DOHH2 (cell line): ENCODE results near the gene EHD3.
A peak's percentile ranks its signal among the peaks of the same experiment; 100 is the strongest.

Source experiments
- H3F3A ChIP-seq: fragments of 200-600 bp; sonication (generic), shearing (Covaris generic); 2 replicates; pipeline ENCODE4 v1.6.0; 2016; ENCODE audit warnings: antibody characterized with exemption, mild to moderate bottlenecking; ENCODE audit not compliant: control insufficient read depth, insufficient read depth
- H3K27ac ChIP-seq: fragments of 200-600 bp; sonication (generic); 2 replicates; pipeline ENCODE4 v1.5.1; 2014; ENCODE audit warnings: low read depth, mild to moderate bottlenecking, low read length, moderate library complexity
- H3K27me3 ChIP-seq: fragments of 200-600 bp; sonication (generic); 2 replicates; pipeline ENCODE4 v1.6.1; 2014; ENCODE audit warnings: mild to moderate bottlenecking, low read length, mixed read lengths; ENCODE audit not compliant: control insufficient read depth
- H3K36me3 ChIP-seq: fragments of 200-600 bp; sonication (generic); 2 replicates; pipeline ENCODE4 v1.6.1; 2014; ENCODE audit warnings: mild to moderate bottlenecking, low read length, moderate library complexity, mixed read lengths; ENCODE audit not compliant: control insufficient read depth
- H3K4me1 ChIP-seq: fragments of 200-600 bp; sonication (generic); 2 replicates; pipeline ENCODE4 v1.6.1; 2014; ENCODE audit warnings: mild to moderate bottlenecking, low read length, mixed read lengths; ENCODE audit not compliant: control insufficient read depth
- H3K4me2 ChIP-seq: fragments of 200-600 bp; sonication (generic); 2 replicates; pipeline ENCODE4 v1.6.0; 2014; ENCODE audit warnings: mild to moderate bottlenecking, low read length, moderate library complexity
- H3K4me3 ChIP-seq: fragments of 200-600 bp; sonication (generic); 2 replicates; pipeline ENCODE4 v1.5.1; 2014; ENCODE audit warnings: mild to moderate bottlenecking, low read length, mixed read lengths
- H3K79me2 ChIP-seq: fragments of 200-600 bp; sonication (generic); 2 replicates; pipeline ENCODE4 v1.6.1; 2014; ENCODE audit warnings: mild to moderate bottlenecking, low read length, mixed read lengths; ENCODE audit not compliant: control insufficient read depth
- H3K9me2 ChIP-seq: fragments of 200-600 bp; sonication (generic); replicated peaks from 2 replicates; pipeline ENCODE4 v1.6.1; 2014; ENCODE audit warnings: mild to moderate bottlenecking, low read length, mixed read lengths; ENCODE audit not compliant: control insufficient read depth
- H3K9me3 ChIP-seq: fragments of 200-600 bp; sonication (generic); 2 replicates; pipeline ENCODE4 v1.6.1; 2014; ENCODE audit warnings: antibody characterized with exemption, low read length, mixed read lengths; ENCODE audit not compliant: control insufficient read depth, insufficient read depth
- H4K20me1 ChIP-seq: fragments of 200-600 bp; sonication (generic); 2 replicates; pipeline ENCODE4 v1.6.0; 2014; ENCODE audit warnings: low read depth, mild to moderate bottlenecking, antibody characterized with exemption, low read length, moderate library complexity; ENCODE audit not compliant: control insufficient read depth, insufficient read depth
- EZH2phosphoT487 ChIP-seq: fragments of 200-600 bp; sonication (generic); IDR thresholded peaks from 2 replicates; pipeline ENCODE4 v1.6.1; 2017; ENCODE audit warnings: borderline replicate concordance, mild to moderate bottlenecking, antibody characterized with exemption, low read length, moderate library complexity, mixed read lengths
- TF ChIP-seq, protein P1 (sequence below): fragments of 200-600 bp; sonication (generic); IDR thresholded peaks from one replicate; pipeline ENCODE4 v1.5.1; 2014; ENCODE audit warnings: antibody characterized with exemption, mild to moderate bottlenecking, low read depth, low read length; ENCODE audit not compliant: poor library complexity, severe bottlenecking

The EHD3 gene

DNA sequence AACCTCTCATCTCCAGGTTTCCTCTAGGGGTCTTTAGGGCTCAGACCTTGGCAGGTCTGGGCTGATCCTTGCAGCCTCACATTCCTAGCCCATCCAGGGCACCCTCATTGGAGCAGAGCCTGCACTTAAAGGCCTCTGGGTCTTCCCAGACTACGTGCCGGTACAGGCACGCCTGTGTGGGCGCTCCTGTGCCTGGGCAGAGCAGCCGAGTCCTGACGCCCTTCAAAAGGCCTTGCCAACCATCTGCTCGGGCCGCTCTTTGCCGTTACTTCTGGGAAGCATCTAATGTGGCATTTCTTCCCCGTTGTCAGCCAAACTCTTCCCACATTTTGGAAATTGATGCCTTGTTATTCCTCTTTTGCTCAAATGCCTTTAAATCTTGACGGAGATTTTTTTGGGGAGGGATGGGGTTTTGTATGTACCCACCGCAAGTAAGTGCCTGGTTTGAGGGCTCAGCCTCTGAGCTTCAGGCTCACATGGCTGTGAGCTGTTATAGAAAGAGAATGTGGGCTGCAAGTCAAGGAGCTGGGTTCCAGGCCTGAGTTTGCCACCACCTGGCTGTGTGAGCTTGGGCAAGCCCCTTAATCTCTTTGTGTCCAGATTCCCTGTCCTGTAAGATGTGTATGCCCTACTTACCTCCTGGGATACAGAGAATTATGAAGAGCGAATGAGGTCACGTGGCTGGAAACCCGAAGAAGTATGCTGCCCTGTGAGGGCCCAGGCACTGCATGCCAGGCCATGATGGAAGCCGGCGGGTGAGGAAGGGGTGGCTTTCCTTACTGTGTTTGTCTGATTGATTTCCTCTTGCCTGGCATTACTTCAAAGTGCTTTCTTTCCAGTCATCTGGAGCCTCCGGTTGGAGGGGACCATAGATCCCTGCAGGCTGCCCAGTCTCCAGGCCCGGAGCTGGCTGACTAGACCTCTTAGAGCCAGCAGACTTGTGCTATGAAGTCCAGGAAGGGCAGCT, 20.6 kb downstream of the EHD3 start:
- H3K36me3 ChIP-seq = peaks cover 4% of the 10 kb centered on the region; the same call in 1 of the 2 replicates
- no peak overlapping the region for H3K4me2 ChIP-seq
- H3F3A ChIP-seq = no peaks in the 10 kb centered on the region
- no peaks in the 10 kb centered on the region for H3K9me2 ChIP-seq
- no peaks in the 10 kb centered on the region for H3K79me2 ChIP-seq
- 0 out of 2 replicates have a peak, but pooled peaks cover 3% of the 10 kb centered on the region for H3K27me3 ChIP-seq
- no peaks in the 10 kb centered on the region for H3K9me3 ChIP-seq
- H4K20me1 ChIP-seq = no peaks in the 10 kb centered on the region
- H3K4me1 ChIP-seq = peaks cover 43% of the 10 kb centered on the region
- TF ChIP-seq, protein P1, sequence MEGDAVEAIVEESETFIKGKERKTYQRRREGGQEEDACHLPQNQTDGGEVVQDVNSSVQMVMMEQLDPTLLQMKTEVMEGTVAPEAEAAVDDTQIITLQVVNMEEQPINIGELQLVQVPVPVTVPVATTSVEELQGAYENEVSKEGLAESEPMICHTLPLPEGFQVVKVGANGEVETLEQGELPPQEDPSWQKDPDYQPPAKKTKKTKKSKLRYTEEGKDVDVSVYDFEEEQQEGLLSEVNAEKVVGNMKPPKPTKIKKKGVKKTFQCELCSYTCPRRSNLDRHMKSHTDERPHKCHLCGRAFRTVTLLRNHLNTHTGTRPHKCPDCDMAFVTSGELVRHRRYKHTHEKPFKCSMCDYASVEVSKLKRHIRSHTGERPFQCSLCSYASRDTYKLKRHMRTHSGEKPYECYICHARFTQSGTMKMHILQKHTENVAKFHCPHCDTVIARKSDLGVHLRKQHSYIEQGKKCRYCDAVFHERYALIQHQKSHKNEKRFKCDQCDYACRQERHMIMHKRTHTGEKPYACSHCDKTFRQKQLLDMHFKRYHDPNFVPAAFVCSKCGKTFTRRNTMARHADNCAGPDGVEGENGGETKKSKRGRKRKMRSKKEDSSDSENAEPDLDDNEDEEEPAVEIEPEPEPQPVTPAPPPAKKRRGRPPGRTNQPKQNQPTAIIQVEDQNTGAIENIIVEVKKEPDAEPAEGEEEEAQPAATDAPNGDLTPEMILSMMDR = no peak
- TF ChIP-seq EZH2phosphoT487 = no peak
- no peak overlapping the region for H3K4me3 ChIP-seq
- no peak overlapping the region for H3K27ac ChIP-seq

DNA sequence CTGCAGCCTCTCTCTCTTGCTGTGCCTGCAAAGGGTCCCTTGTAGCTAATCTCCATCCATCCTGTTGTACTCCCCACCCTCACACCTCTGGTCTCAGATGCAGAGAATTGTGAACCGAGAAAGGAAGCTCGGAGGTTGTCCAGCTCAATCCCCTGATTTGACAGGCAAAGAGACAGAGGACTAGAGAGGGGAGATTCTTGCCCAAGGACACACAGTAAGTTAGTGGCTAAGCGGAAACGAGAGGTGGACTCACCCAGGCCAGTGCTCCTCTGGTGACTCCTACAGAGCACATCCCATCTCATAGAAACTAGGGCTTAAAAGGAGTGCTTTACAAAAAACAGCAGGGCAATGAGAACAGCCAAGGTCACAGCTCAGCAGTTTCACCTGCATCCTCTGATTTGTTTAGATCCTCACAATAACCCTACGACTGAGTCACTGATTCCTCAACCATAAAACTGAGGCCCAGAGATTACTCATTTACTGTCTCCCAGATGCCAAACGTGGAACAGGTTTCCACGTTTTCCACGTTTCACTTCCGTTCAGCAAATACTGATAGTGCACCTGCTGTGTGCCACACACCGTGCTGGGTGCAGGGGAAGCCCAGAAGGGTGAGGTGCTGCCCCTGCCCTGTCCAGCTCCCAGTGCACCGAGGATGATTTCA, 22.1 kb downstream of the EHD3 start:
- no peak for TF ChIP-seq EZH2phosphoT487
- TF ChIP-seq, protein P1 = no peak
- Histone ChIP-seq H3K36me3 (peaks cover 4% of the 10 kb centered on the region; the same call in 1 of the 2 replicates), H3K27ac (no peak overlapping the region; the same call in 1 of the 2 replicates)

DNA sequence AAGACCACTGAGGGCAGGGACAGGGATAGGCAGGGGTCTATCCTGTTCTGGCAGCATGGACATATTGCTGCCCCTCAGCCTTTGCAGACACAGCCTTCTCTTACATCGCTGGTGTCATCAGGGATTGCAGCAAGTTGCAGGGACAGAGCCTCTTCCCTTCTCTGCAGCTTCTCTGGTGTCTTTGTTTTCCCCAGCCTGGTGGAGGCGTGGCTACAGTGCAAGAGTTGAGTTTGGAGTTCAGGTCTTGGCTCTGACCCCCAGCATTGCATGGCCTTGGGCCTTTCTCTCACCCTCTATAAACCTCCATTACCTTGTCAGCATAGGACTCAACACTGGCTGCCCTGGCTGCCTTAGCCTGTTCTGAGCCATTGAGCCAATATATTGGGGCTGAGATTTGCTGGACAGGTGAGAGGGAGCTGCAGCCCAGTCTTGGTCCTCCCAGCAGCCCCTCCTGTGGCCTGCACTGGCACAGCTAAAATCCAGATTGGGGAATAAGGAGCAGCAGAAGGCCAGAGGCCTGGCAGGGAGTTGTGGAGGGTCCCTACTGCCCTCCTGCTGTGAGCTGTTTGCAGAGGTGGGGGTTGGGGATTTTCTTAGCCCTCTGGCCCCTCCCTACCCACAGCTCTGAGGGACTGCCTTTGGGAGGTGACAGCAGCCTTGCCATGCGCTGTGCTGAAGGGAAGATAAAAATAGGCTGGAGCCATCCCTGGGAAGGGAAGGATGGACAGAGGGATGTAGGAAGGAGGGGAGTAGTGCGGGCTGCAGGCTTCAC, 22.8 kb downstream of the EHD3 start:
- Histone ChIP-seq H3K79me2 (no peaks in the 10 kb centered on the region), H3K27me3 (0 out of 2 replicates have a peak, but pooled peaks cover 3% of the 10 kb centered on the region), H3K9me2 (no peaks in the 10 kb centered on the region), H3K4me3 (peak overlapping the region; percentile 20), H3K27ac (no peak overlapping the region), H3K9me3 (no peaks in the 10 kb centered on the region), H3F3A (no peaks in the 10 kb centered on the region), H4K20me1 (no peaks in the 10 kb centered on the region), H3K4me1 (peaks cover 42% of the 10 kb centered on the region), H3K4me2 (peak overlapping the region; percentile 65), H3K36me3 (peaks cover 4% of the 10 kb centered on the region; the same call in 1 of the 2 replicates)
- TF ChIP-seq, protein P1 = no peak
- no peak for TF ChIP-seq EZH2phosphoT487

More for the DNA sequence above, 22.1 kb downstream of the EHD3 start:
- Histone ChIP-seq H3K27me3 (0 out of 2 replicates have a peak, but pooled peaks cover 3% of the 10 kb centered on the region), H4K20me1 (no peaks in the 10 kb centered on the region), H3K4me3 (peak overlapping the region; percentile 20), H3K79me2 (no peaks in the 10 kb centered on the region), H3K9me3 (no peaks in the 10 kb centered on the region), H3K4me2 (peak overlapping the region; percentile 65), H3K4me1 (peaks cover 43% of the 10 kb centered on the region), H3F3A (no peaks in the 10 kb centered on the region), H3K9me2 (no peaks in the 10 kb centered on the region)
